SK-N-SH (cell line): Measurements from ENCODE around the gene ZNF722. TPM values are rescaled to one million over a fixed set of nuclear protein-coding genes. Genes with fewer than 3 reads are reported as not detected.
"Not testable (repeated sequence)": the region's sequence is repeated elsewhere in the genome, so short reads cannot be mapped to it uniquely, and the experiment has no call there.

ENCODE experiments used
- CTCF ChIA-PET: fragments of 300-600, 350-600 bp; formaldehyde crosslinking; extraction: SDS; loops from one replicate; lab custom pipeline; 2021; lab: Yijun Ruan, JAX
- POLR2A ChIA-PET: fragments of 350-600 bp; sonication (Branson Sonifier 250); formaldehyde crosslinking; extraction: SDS; loops from one replicate; lab custom pipeline; 2020; ENCODE audit warnings: antibody characterized with exemption, inconsistent platforms; lab: Yijun Ruan, JAX
- DNase-seq: peaks from one replicate; pipeline ENCODE4 v3.0.0; 2012
- H2AFZ ChIP-seq: fragments of 200-600 bp; sonication (generic); 2 replicates; pipeline ENCODE4 v1.8.1; 2016; ENCODE audit warnings: antibody characterized with exemption, mild to moderate bottlenecking, low read depth
- H3F3A ChIP-seq: fragments of 200-600 bp; sonication (generic); replicated peaks from 2 replicates; pipeline ENCODE3; 2016; ENCODE audit warnings: antibody characterized with exemption, mild to moderate bottlenecking; ENCODE audit not compliant: insufficient read depth
- H3K27ac ChIP-seq, 2 experiments: fragments of 200-500 bp in 1 of 2; fragments of 200-600 bp in 1 of 2; sonication (Bioruptor generic) in 1 of 2; sonication (generic), shearing (Covaris generic) in 1 of 2; 2 replicates each; pipeline versions ENCODE4 v1.5.1 to v1.6.1; 2014 to 2016; ENCODE audit warnings: low read depth in 2 of 2, inconsistent platforms in 1 of 2, low read length in 1 of 2, mild to moderate bottlenecking in 1 of 2, mixed read lengths in 1 of 2
- H3K27me3 ChIP-seq: fragments of 200-600 bp; sonication (generic), shearing (Covaris generic); 2 replicates; pipeline ENCODE4 v1.6.1; 2016; ENCODE audit warnings: mixed run types; ENCODE audit not compliant: insufficient read depth
- H3K36me3 ChIP-seq, 2 experiments: fragments of 200-500 bp in 1 of 2; fragments of 200-600 bp in 1 of 2; sonication (Bioruptor generic) in 1 of 2; sonication (generic) in 1 of 2; replicated peaks in 1 of 2; 2 replicates each; pipeline versions ENCODE3 to v1.5.1; 2014 to 2016; ENCODE audit warnings: low read length in 1 of 2, mild to moderate bottlenecking in 1 of 2; ENCODE audit not compliant: insufficient read depth in 2 of 2, control insufficient read depth in 1 of 2
- H3K4me1 ChIP-seq, 2 experiments: fragments of 200-500 bp in 1 of 2; fragments of 200-600 bp in 1 of 2; sonication (Bioruptor generic) in 1 of 2; sonication (generic), shearing (Covaris generic) in 1 of 2; 2 replicates each; pipeline versions ENCODE4 v1.5.1 to v1.6.1; 2014 to 2016; ENCODE audit warnings: low read depth in 1 of 2, low read length in 1 of 2, mixed run types in 1 of 2; ENCODE audit not compliant: insufficient read depth in 2 of 2, control insufficient read depth in 1 of 2
- H3K4me2 ChIP-seq: fragments of 200-600 bp; sonication (generic), shearing (Covaris generic); 2 replicates; pipeline ENCODE4 v1.6.1; 2017; ENCODE audit warnings: mixed run types
- H3K4me3 ChIP-seq, 2 experiments: fragments of 200-500 bp in 1 of 2; fragments of 200-600 bp in 1 of 2; sonication (Bioruptor generic) in 1 of 2; sonication (generic), shearing (Covaris generic) in 1 of 2; 2 replicates each; pipeline versions ENCODE4 v1.5.1 to v1.8.1; 2014 to 2016; ENCODE audit warnings: low read depth in 2 of 2, inconsistent platforms in 1 of 2, low read length in 1 of 2, mild to moderate bottlenecking in 1 of 2, mixed read lengths in 1 of 2, moderate library complexity in 1 of 2
- H3K79me2 ChIP-seq: fragments of 200-600 bp; sonication (generic); 2 replicates; pipeline ENCODE4 v1.8.1; 2017; ENCODE audit warnings: mild to moderate bottlenecking; ENCODE audit not compliant: insufficient read depth
- H3K9ac ChIP-seq: fragments of 200-600 bp; sonication (generic); 2 replicates; pipeline ENCODE4 v1.6.1; 2017; ENCODE audit warnings: mixed run types
- H3K9me2 ChIP-seq: fragments of 200-600 bp; sonication (generic); 2 replicates; pipeline ENCODE4 v1.6.1; 2017; ENCODE audit warnings: mixed run types
- H3K9me3 ChIP-seq: fragments of 200-600 bp; sonication (generic); 2 replicates; pipeline ENCODE4 v1.6.1; 2017; ENCODE audit warnings: mixed run types, mild to moderate bottlenecking, moderate library complexity
- H4K20me1 ChIP-seq: fragments of 200-600 bp; sonication (generic); 2 replicates; pipeline ENCODE4 v1.6.1; 2017; ENCODE audit warnings: mild to moderate bottlenecking, mixed run types; ENCODE audit not compliant: insufficient read depth
- CHD2 ChIP-seq: fragments of 150-350 bp; IDR thresholded peaks from 2 replicates; pipeline ENCODE4 v1.6.1; 2018; ENCODE audit warnings: low read length; ENCODE audit not compliant: partially characterized antibody
- EP300 ChIP-seq, 2 experiments: IDR thresholded peaks; 2 replicates each; pipeline versions ENCODE4 v1.4.0 to v1.6.1; 2012; ENCODE audit warnings: borderline replicate concordance in 1 of 2, low read depth in 1 of 2, low read length in 1 of 2
- FOSL2 ChIP-seq: IDR thresholded peaks from 2 replicates; pipeline ENCODE4 v1.4.0; 2012; ENCODE audit warnings: low read depth, mild to moderate bottlenecking, moderate library complexity, borderline replicate concordance
- JUND ChIP-seq: IDR thresholded peaks from 2 replicates; pipeline ENCODE4 v1.4.0; 2012
- MEF2A ChIP-seq: IDR thresholded peaks from 2 replicates; pipeline ENCODE4 v1.4.0; 2012; ENCODE audit warnings: low read depth, borderline replicate concordance
- PBX3 ChIP-seq: IDR thresholded peaks from 2 replicates; pipeline ENCODE4; 2012
- POLR2AphosphoS5 ChIP-seq: IDR thresholded peaks from 2 replicates; pipeline ENCODE4 v1.6.1; 2012; ENCODE audit warnings: low read depth, low read length
- RAD21 ChIP-seq: IDR thresholded peaks from 2 replicates; pipeline ENCODE4 v1.6.1; 2012; ENCODE audit warnings: mild to moderate bottlenecking, low read length
- REST ChIP-seq: IDR thresholded peaks from 2 replicates; pipeline ENCODE4 v1.6.1; 2012; ENCODE audit warnings: mild to moderate bottlenecking, low read depth, low read length, moderate library complexity
- SMC3 ChIP-seq: IDR thresholded peaks from 2 replicates; pipeline ENCODE4 v1.6.1; 2012; ENCODE audit warnings: low read depth, low read length, improper control_type of control experiment
- TAF1 ChIP-seq: IDR thresholded peaks from 2 replicates; pipeline ENCODE4 v1.6.1; 2012; ENCODE audit warnings: low read depth, mild to moderate bottlenecking, low read length, moderate library complexity, borderline replicate concordance
- TCF12 ChIP-seq: IDR thresholded peaks from 2 replicates; pipeline ENCODE4 v1.4.0; 2012
- TEAD4 ChIP-seq: IDR thresholded peaks from 2 replicates; pipeline ENCODE4 v1.4.0; 2012; ENCODE audit warnings: mild to moderate bottlenecking, borderline replicate concordance; ENCODE audit not compliant: insufficient read depth
- WGBS: methylation state at CpG from one replicate; pipeline ENCODE4 v1.1.6; 2017; ENCODE audit warnings: low lambda C conversion rate; 5-methylcytosine and 5-hydroxymethylcytosine counted together
- polyA plus RNA-seq, 3 experiments: library from polyadenylated mRNA; depleted of rRNA; stranded (reverse); fragments of >200 nt; gene quantifications; 2 replicates each; pipeline ENCODE4 v1.2.3, GENCODE V29; 2012
- TF ChIP-seq, protein P1 (sequence below): IDR thresholded peaks from 2 replicates; pipeline ENCODE4 v1.4.0; 2012; ENCODE audit warnings: low read depth, borderline replicate concordance
- TF ChIP-seq, protein P2 (sequence below): IDR thresholded peaks from 2 replicates; pipeline ENCODE4 v1.4.0; 2012; ENCODE audit warnings: low read depth, borderline replicate concordance
- TF ChIP-seq, protein P3 (sequence below): fragments of 200-600 bp; sonication (generic); IDR thresholded peaks from 2 replicates; pipeline ENCODE4 v1.6.1; 2017; ENCODE audit warnings: antibody characterized with exemption, mild to moderate bottlenecking, moderate library complexity
- TF ChIP-seq, protein P4 (sequence below): fragments of 150-350 bp; IDR thresholded peaks from 2 replicates; pipeline ENCODE4 v1.6.1; 2017; ENCODE audit warnings: antibody characterized with exemption, low read length, low read depth, borderline replicate concordance

The ZNF722 gene
- polyA plus RNA-seq, 1 of the 3 experiments (the other 2 are of a cell fraction): not detected

GRCh38 chr7:63953181-63953580, 45.5 kb upstream of the ZNF722 start (continued):
- no peak for TF ChIP-seq MEF2A
- no peak for TF ChIP-seq POLR2AphosphoS5
- TF ChIP-seq, protein P1, sequence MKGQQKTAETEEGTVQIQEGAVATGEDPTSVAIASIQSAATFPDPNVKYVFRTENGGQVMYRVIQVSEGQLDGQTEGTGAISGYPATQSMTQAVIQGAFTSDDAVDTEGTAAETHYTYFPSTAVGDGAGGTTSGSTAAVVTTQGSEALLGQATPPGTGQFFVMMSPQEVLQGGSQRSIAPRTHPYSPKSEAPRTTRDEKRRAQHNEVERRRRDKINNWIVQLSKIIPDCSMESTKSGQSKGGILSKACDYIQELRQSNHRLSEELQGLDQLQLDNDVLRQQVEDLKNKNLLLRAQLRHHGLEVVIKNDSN: no peak
- TF ChIP-seq CHD2: no peak

- Histone ChIP-seq H3K4me1 (no peaks in the 10 kb centered on the region), H3K4me3 (no peak overlapping the region), H4K20me1 (no peaks in the 10 kb centered on the region), H3K27ac (no peak overlapping the region), H3F3A (no peaks in the 10 kb centered on the region), H3K9me3 (peaks cover 32% of the 10 kb centered on the region), H3K4me2 (no peak overlapping the region), H3K9ac (no peak overlapping the region), H2AFZ (no peak overlapping the region), H3K79me2 (no peaks in the 10 kb centered on the region), H3K9me2 (peaks cover 8% of the 10 kb centered on the region), H3K36me3 (peaks cover 0 to 2% of the 10 kb centered on the region in 2 experiments), H3K27me3 (no peaks in the 10 kb centered on the region)
- ChIA-PET CTCF (no interaction called here), POLR2A (no interaction called here)
- TF ChIP-seq REST (no peak), TAF1 (no peak), PBX3 (no peak), EP300 (IDR thresholded peaks at IDR 0.05; ENCODE audit: borderline replicate concordance in 1 of 2, low read depth in 1 of 2, low read length in 1 of 2) (no peak), RAD21 (no peak), FOSL2 (no peak), JUND (no peak), TEAD4 (no peak), SMC3 (no peak), TCF12 (no peak)
- TF ChIP-seq, protein P2, sequence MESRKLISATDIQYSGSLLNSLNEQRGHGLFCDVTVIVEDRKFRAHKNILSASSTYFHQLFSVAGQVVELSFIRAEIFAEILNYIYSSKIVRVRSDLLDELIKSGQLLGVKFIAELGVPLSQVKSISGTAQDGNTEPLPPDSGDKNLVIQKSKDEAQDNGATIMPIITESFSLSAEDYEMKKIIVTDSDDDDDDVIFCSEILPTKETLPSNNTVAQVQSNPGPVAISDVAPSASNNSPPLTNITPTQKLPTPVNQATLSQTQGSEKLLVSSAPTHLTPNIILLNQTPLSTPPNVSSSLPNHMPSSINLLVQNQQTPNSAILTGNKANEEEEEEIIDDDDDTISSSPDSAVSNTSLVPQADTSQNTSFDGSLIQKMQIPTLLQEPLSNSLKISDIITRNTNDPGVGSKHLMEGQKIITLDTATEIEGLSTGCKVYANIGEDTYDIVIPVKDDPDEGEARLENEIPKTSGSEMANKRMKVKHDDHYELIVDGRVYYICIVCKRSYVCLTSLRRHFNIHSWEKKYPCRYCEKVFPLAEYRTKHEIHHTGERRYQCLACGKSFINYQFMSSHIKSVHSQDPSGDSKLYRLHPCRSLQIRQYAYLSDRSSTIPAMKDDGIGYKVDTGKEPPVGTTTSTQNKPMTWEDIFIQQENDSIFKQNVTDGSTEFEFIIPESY: no peak
- TF ChIP-seq, protein P3, sequence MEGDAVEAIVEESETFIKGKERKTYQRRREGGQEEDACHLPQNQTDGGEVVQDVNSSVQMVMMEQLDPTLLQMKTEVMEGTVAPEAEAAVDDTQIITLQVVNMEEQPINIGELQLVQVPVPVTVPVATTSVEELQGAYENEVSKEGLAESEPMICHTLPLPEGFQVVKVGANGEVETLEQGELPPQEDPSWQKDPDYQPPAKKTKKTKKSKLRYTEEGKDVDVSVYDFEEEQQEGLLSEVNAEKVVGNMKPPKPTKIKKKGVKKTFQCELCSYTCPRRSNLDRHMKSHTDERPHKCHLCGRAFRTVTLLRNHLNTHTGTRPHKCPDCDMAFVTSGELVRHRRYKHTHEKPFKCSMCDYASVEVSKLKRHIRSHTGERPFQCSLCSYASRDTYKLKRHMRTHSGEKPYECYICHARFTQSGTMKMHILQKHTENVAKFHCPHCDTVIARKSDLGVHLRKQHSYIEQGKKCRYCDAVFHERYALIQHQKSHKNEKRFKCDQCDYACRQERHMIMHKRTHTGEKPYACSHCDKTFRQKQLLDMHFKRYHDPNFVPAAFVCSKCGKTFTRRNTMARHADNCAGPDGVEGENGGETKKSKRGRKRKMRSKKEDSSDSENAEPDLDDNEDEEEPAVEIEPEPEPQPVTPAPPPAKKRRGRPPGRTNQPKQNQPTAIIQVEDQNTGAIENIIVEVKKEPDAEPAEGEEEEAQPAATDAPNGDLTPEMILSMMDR: no peak
- TF ChIP-seq, protein P4, sequence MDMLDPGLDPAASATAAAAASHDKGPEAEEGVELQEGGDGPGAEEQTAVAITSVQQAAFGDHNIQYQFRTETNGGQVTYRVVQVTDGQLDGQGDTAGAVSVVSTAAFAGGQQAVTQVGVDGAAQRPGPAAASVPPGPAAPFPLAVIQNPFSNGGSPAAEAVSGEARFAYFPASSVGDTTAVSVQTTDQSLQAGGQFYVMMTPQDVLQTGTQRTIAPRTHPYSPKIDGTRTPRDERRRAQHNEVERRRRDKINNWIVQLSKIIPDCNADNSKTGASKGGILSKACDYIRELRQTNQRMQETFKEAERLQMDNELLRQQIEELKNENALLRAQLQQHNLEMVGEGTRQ: no peak
- no peak for DNase-seq
These were observed 30.0 kb upstream of the ZNF722 start for GRCh38 chr7:63968629-63969028.

DNA sequence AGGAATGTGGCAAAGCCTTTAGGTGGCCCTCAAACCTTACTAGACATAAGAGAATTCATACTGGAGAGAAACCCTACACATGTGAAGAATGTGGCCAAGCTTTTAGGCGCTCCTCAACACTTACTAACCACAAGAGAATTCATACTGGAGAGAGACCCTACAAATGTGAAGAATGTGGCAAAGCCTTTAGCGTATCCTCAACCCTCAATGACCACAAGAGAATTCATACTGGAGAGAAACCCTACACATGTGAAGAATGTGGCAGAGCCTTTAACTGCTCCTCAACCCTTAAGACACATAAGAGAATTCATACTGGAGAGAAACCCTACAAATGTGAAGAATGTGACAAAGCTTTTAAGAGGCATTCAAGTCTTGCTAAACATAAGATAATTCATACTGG, 16.8 kb downstream of the ZNF722 start:
- H3K36me3 ChIP-seq, DNase-seq, H3K4me1 ChIP-seq, H3K27me3 ChIP-seq, H4K20me1 ChIP-seq, H3K9ac ChIP-seq, POLR2A ChIA-PET, H3K79me2 ChIP-seq, H3K4me3 ChIP-seq, H3K4me2 ChIP-seq, CTCF ChIA-PET, H3K9me2 ChIP-seq, H2AFZ ChIP-seq, H3K27ac ChIP-seq, H3F3A ChIP-seq: not testable (repeated sequence)
- 38% methylated on average over 2 of the region's 2 CpGs for WGBS
- H3K9me3 ChIP-seq: peaks cover 11% of the 10 kb centered on the region; the same call in 1 of the 2 replicates
